Body of pancreas (tissue), 4 donors: ENCODE data around the gene HHAT.

Source experiments
- CTCF ChIP-seq, 7 experiments: fragments of 450-650 bp in 4 of 7; fragments of 200-600 bp in 3 of 7; sonication (generic) in 3 of 7; IDR thresholded peaks; one replicate each; pipeline ENCODE4 v1.5.1; 2016 to 2019; ENCODE audit warnings: antibody characterized with exemption in 7 of 7
- POLR2A ChIP-seq, 3 donors: fragments of 450-650 bp; IDR thresholded peaks; one replicate each; pipeline ENCODE4 v1.6.1; 2016; ENCODE audit warnings: antibody characterized with exemption in 3 of 3, mild to moderate bottlenecking in 2 of 3

- TF ChIP-seq CTCF (IDR thresholded peaks at IDR 0.05) (no peak), POLR2A (IDR thresholded peaks at IDR 0.05) (no peak)
Observed at GRCh38 chr1:210298936-210299335, 29.8 kb upstream of the HHAT start.
